ENCODE results near the gene GPATCH2.

Gene GPATCH2

DNA sequence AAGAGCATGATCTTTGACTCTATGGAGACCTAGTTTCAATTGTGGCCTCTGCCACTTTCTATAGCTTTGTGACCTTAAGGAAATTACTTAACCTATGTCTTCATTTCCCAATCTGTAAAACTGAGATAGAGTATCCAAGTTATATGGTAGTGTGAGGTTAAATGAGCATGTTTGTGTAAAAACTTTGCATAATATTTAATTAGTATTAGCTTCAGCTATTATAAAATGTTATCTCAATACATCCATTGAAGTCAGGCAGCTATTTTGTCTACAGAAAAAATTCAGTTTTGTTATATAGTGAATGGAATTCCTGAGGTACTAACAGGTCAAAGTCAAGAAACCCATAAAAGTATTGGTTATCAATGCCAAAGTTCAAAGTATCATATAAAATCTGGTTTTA, 53.6 kb downstream of the GPATCH2 start:
- no peak for DNase-seq

DNA sequence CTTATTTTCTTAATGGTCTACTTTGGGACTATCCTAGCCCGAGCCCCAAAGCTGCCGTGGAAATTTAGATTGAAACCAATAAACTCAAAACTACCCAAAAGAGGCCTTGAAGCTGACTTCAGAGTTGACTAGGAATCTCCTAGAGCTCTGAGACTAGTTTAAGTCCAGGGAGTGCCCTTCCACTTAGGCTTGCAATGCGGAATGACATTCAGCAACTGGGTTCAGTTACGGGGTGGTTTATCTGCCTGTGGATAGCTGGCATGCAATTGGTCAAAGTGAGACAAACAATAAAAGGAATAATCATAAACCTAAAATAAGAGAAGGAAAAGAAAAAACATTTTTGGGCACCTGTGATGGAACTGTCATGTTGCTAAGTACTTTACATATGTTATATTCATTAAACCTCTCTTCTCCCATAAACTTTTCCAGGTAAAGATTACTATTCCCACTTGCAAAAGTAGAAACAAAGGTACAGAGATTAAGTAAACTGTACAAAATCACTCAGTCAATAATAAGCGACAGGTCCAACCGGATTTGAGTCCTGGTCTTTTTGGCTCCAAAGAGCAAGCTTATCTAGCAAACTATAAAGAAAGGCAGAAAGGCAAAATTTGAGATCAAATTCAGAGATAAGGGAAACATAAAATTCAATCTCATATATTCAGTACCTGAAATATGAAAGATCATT, 56.5 kb downstream of the GPATCH2 start:
- no peak for DNase-seq

DNA sequence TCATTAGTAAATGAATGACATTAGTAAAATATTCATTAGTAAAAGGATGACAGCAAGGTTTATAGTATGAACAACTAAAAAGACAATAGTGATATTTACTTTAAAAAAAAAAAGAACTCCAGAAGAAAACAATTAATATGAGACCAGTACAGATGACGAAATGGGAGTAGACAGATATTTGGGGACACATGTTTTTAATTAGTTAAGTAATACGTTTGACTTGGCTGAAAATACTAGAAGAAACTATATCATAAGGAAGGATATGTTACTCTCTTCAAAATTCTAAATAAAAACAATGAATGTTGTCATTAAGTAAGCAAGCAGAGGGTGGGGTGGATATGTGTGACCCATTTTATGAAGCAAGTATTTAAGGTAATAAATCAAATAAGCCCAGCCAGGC, 61.9 kb downstream of the GPATCH2 start:
- DNase-seq = no peak

DNA sequence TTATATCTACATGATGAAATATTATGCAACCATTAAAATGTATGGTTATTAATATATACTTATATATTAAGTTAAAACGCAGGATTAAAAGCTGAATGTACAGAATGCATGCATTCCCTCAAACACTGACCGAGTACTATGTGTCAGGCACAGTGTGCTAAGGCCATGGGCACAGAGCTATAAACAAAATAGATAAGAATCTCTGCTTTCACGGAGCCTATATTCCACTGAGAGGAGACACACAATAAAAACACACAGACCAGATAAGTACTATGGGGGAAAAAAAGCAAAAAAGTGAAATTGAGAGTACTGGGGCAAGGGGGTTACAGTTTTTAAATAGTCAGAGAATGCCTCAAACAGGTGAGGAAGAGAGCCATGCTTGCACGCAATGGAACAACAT, 62.7 kb downstream of the GPATCH2 start:
- no peak for DNase-seq

DNA sequence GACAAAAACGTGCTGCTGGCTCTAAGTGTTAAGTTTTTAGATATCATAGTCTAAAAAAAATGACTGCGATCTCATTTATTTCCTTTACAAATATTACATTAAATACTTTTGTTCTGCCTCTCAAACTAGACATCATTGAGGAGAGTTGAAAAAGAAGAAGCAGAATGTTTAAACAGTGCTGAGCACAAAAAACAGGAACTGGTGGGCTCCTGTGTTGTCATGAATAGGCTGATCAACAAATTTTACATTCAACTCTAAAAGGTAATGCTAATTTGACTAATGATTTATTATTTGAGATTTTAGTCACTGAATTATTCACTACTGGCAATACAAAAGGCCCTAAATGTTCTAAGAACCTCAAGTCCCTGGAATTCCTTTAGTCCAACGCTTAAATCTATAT, 66.1 kb downstream of the GPATCH2 start:
- DNase-seq = no peak

DNA sequence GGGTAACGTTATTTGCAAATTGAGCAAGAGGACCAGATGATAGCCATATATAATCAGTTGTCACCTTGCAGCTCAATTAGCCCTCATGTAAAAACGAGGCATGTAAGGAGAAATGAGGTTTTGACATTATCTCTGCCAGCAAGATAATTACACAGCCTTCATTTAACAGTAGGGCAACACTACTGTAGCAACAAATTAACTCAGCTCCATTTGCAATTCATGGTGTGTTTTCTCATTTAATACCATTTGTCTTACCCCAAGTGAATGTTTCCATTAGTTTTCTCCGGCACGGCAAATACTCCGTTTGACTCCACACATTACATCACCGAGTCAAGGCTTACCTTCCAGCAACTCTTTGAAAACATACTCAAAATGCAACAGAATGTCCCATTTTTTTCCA, 66.7 kb downstream of the GPATCH2 start:
- no peak for DNase-seq

DNA sequence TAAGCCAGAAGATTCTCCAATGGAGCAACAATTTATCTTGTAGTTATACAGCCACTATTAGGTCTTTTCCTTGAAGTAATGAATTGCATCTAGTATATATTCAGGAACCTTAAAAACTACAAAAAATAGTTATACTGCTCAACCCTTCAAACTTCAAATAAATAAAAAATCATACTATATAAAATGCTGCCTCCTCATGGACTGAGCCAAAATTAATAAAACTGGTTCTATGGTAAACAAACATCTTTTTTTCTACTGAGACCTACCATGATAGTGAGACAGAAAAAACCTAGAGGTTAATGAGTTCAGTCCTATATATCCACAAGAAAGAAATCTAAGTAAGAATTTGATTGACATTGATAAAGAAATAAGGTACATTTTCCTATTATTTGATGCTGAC, 67.7 kb downstream of the GPATCH2 start:
- no peak for DNase-seq

DNA sequence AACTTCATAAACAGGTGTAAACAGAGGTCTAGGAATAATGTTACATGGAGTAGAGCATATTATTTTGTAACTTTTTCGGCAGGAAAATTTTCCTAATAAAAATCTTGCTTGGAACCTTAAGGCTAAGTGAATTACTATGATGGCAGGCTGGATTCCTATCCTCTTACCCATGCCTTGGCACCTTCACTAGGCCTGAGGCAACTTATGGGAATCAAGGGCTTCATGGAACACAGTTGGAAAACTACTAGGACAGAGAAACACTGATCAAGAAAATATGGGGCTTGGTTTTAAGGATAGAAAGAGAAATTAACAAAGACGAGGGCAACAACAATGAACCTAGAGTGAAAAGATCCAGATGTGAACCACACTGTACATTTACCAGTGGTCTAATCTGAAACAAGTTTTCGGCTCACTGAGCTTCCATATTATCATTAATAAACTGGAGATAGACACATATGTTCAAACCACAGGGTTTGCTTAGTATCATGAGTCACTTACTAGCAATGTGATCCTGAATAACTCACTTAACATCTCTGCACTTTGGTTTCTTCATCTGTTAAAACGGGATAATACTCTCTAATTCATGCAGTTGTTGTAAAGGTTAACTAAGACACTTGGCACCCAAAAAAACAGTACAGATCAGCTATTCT, 68.5 kb downstream of the GPATCH2 start:
- DNase-seq = no peak

DNA sequence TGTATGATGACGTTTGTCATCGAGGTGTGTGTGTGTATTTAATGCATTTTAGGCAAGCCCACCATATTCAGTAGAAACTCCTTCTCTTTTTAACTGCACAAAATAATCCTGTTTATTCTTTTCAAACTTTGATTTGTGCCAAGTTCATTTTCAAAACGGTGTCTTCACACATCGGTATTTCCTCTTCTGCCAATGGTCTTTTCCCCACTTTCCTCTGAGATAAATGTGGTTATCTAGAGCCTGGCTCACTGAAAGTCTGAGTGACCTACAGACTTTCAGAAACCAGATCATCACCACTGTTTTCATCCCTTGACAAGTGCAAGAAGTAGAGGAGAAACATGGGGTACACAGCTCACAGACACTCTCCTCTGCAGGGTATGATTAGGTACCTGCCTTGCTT, 69.4 kb downstream of the GPATCH2 start:
- no peak for DNase-seq

DNA sequence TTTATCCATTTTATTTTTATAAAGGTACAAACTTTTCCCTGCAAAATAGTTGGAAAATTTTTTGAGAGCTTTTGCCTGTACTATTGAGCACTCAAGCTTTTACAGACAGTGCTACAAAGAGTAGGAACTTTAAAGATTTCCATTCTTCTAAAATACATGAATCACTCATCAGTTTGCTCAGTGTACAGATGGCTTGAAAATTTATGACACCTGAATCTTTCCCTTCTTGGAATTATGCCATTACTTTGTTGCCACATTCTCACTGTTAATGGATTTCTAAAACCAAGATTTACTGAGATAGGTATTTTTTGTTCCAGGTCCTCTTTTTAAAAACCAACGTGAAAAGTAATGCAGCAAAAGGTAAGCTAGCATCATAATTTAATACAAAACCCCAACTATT, 76.0 kb downstream of the GPATCH2 start:
- no peak for DNase-seq

DNA sequence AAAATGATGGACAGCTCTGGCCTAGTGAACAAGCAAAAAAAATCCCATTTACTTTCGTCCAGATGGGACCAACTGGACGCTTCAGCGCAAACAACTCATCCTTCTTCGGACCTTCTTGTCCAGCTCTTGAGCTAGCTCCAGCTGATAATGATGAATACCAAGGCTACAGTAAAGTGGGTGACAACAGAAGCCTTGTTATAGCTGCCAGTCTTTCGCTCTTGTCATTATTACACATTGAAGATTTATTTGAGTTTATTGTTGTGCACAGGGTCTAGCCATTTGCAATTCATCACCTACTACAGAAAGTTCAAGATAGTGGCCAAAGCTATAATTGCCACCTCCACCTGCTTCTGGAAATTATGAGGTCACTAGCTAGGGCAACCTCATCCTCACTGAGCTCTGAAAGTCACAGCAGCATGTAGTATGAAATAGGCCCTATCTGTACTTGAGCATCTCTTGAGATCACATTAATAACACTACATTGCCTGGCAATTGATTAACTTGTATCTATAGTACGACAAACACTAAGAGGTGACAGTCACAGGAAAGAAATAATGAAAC, 76.9 kb downstream of the GPATCH2 start:
- no peak for DNase-seq

DNA sequence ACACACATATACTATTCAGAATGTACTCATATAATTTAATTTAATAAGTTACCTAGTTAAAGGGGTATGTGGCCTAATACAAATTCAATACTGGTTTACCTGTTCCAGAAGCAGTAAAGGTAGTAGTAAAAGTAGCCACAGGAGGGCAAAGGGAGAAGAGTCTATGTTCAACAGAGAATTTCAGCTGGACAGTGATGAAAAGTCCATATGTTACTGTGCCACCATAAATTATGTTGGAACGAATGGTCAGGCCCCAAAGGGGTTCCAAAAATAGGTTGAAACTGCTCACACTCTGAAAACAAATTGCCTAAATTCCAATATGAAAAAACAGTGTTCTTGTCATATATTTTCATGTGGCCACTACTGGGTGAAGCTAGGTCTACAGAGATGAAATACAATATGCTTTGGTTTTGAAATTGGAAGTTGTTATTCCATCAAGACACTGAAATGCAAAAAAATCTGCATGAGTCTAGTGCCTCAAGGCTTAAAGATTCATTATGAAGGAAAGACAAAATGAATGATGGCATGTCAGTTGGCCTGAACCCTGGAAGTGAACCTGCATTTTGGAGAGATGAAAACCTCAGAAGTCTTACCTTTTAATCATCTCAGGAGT, 78.4 kb downstream of the GPATCH2 start:
- no peak for DNase-seq

DNA sequence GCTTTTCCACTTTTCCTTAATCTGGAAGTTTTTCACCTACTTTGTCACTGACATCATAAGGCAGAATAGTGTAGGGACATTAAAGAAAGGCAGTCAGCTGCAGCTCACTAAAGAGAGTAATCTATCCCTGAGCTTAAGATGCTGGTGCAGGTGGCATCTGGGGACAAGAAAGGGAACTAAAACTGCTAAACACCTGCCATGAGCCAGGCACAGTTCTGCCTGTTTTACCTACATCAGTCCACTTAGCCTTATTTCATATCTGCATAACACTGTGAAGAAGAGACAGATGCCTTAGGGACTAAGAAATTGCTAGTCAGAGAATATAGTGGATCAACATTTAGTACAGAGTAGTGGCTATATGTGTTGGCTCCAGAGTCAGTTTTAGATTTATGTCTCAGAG, 88.1 kb downstream of the GPATCH2 start:
- DNase-seq = no peak

DNA sequence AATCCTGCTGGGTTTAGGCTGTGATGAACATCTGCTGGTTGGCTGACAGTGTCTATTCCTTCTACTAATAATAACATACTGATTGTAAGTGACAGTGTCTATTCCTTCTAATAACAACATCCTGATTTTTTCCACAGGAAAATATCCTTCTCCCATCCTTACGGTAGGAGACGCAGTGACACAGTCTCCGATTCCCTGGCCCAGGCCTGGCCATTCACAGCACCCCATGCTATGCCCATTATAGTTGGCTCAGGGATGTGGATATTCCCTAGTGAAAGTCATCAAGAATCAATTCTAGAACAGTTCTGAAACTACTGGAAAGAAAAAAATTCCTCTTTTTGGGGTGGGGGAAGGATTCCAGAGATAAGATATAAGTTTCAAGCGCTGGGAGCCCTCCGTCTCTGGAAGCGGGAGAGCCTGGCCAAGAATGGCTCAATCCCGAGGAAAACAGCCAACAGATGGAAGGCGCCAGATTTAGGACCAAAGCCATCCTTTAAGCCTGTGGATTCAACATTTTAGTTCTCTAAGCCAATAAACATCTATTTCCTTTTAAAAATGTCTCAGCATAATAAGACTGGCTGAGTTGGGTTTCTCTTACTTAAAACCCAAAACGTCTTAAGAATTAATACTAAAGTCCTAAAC, 88.6 kb downstream of the GPATCH2 start:
- no peak for DNase-seq

DNA sequence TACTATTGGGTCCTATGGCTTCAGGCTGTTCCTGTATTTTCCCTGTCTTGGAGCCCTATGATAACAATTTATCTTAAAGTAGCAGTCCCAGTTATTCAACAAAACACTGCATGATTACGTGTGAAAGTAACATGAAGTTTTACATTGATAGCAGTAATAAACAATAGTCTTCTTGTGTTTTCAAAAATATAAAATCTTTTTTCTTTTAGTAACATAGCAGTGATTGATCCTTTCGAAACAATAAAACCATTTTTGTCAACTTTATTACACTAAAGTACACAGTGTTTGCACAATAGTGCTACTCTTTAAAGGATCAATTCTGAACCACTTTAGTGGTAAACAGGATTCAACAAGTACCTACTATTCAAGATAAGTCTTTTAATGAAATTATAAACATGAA, 90.6 kb downstream of the GPATCH2 start:
- no peak for DNase-seq

DNA sequence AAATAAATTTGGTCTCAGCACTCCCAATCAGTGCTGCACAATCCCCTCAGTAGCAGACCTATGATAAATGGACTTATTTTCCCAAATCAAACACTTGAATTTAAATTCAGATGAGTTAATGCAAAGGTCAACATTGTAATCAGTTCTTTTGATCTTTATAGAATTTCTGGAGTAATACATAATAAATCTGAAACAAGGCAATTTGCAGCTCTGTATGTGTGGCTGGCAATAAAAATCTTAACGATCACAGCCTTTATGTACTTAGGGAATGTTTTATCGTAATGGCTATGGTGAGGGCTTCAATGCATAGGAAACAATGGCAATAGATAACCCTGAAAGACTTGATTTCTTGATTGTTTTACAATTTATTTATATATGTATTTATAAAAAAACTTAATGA, 91.4 kb downstream of the GPATCH2 start:
- DNase-seq = no peak

DNA sequence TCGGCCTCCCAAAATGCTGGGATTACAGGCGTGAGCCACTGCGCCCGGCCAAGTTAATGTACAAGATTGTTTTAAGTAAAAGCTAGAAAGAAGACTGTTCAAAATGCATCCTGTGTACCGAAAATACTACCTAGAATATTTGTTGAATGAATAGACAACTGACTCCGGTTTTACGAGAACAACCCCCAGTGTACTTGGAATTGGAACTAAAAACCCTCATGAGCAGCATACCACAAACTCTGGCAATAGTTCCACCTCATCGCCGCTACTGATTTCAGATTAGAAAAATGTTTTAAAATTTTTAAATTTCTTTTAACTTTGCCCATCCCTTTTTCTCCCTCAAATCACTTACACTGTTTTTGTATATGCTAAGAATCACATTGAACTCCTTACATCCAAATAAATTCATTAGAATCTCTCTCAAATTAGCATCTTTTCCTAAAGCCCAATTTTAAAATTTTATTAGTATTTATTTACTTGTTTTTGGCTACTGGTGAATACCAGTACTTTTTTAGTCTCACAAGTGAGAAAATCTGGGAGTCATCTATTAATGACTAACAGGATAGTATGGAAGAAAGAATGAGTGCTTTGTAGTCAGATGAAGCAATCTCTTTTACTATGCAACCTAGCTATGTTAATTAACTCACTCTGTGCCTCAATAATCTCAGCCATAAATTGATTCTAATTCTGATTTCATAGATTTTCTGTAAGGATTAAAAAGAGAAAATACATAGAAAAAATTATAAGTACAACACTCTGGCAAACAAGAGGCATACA, 95.1 kb downstream of the GPATCH2 start:
- DNase-seq = no peak

DNA sequence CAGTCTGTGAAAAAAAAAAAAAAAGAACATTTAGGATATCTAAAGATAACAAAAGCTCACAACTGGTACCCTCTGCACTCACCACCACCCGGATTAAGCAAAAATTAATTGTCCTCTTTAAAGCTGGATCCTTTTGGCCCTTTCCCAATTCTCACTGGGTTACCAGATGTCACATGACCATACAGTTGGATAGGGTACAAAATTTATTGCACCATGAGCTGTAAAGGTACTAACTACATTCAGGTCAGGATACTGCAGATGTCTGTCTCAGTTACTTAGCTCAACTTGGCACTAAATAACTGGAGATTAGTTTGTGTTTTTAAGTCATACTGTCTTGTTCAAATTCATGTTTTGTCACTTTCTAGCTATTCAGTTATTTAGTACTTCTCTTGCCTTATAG, 96.3 kb downstream of the GPATCH2 start:
- DNase-seq = no peak

DNA sequence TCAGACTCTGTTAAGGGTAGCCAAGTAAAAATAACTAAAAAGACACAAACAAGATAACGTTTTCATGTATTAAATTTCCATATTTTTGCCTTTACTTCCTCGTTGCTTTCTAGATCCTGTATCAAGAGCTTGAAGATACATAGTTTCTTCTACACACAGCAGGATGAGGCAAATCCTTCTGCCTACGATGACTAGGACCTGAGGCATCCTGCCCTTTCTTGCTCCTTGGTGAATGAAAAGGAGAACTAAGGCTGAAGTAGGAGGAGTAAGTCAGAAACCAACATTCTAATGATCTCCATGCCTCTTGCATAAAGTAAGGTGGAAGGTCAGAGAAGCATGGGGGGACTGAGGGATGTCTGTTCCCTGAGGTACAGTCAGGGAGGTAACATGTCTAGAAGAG, 102.6 kb downstream of the GPATCH2 start:
- DNase-seq = no peak

DNA sequence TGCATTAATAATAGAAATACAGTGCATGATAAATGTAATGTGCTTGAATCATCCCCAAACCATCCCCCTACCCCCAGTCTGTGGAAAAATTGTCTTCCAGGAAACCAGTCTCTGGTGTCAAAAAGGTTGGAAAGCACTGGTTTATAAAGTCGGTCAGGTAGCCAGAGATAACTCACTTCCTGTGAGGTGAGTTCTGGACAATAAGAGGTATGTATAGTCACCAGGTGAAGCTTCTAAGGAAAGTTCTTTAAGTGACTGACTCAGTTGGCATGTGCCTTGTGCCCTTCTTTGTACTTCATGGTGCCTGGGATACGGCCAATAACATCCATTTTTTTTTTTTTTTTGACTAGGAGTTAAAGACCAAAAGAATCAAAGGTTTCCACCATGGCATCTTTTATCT, 103.7 kb downstream of the GPATCH2 start:
- no peak for DNase-seq

DNA sequence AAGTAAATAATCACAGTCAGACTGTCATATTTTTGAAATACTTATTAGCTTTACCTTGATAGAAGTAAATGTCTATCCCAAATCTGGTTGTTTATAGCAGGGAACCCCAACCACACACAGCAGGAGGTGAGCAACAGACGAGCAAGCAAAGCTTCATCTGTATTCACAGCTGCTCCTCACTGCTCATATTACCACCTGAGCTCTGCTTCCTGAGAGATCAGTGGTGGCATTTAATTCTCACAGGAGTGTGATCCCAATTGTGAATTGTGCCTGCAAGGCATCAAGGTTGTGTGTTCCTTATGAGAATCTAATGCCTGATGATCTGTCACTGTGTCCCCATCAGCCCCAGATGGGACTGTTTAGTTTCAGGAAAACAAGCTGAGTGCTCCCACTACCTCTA, 104.3 kb downstream of the GPATCH2 start:
- no peak for DNase-seq

DNA sequence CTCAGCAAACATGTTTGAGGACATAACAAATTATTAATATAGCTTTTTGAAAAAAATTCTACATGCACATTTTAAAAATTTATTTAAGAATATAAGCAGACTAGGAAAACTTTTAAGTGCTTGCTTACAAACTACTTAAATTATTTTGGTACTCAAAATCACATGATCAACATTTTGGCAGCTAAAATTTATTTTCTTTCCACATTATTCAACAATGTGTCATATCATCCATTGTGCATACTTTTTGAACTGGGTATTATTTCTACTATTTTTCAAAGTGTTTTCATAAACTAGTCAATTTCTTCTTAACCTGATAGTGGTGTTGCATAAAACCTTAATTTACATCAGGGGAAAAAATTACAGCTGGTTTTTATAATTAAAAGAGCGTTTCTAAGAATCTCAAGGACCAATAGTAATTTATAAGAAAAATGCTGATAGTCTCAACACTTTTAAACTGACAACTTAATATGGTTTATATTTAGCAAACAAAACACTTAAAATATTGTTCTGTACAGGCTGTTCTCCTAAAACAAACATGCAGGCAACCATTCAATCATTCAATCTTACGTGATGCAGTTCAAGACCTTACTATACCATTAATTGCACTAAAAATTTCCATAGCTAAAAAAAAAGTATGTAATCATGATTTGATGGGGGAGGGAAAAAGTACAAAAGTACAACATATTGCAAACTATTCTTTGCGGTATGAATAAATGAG, 105.0 kb downstream of the GPATCH2 start:
- DNase-seq = no peak

All from CD4-positive, alpha-beta T cell treated with Interferon gamma for 1 hour (primary cell).